Erythroblast (primary cell): ENCODE measurements around the gene ALDOA.

Experiments
- GATA1 ChIP-seq: IDR thresholded peaks from 2 replicates; pipeline ENCODE4 v1.6.1; 2011; ENCODE audit warnings: low read depth, mild to moderate bottlenecking, control low read depth, low read length, moderate library complexity
- POLR2A ChIP-seq: IDR thresholded peaks from 2 replicates; pipeline ENCODE4 v1.6.1; 2011; ENCODE audit warnings: mild to moderate bottlenecking, low read length

DNA sequence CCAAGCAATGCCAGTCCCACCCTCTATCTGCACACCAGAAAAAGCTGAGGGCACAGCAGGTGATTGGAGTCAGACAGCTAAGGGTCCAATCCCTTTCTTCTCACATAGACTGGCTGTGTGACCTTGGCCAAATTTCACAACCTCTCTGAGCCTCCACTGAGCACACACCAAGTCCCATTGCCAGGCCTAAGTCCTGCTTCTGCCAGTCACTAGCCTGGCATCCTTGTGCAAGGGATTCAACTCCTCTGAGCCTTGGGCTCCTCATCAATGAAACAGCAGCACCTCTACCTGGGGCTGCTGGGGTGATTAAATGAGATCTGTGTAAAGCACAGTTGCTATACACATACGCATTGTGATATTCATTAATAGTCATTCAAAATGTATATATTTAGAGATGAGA lies 19.0 kb upstream of the ALDOA start:
- TF ChIP-seq POLR2A (no peak), GATA1 (no peak)
